Dermis blood vessel endothelial cell (primary cell): ENCODE results near the gene CEP20. TPM values are rescaled to one million over a fixed set of nuclear protein-coding genes. Genes with fewer than 3 reads are reported as not detected.
"Not testable (repeated sequence)": the region's sequence is repeated elsewhere in the genome, so short reads cannot be mapped to it uniquely, and the experiment has no call there.

ENCODE experiments used
- DNase-seq: peaks from one replicate; pipeline ENCODE4 v3.0.0; 2010
- total RNA-seq: library from RNA; depleted of rRNA; stranded (reverse); fragments of >200 nt; gene quantifications from 2 replicates; pipeline ENCODE4 v1.2.3, GENCODE V29; 2014

Gene CEP20, protein sequence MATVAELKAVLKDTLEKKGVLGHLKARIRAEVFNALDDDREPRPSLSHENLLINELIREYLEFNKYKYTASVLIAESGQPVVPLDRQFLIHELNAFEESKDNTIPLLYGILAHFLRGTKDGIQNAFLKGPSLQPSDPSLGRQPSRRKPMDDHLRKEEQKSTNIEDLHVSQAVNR
- 20.4 and 29.0 TPM in 2 replicates for total RNA-seq

DNA sequence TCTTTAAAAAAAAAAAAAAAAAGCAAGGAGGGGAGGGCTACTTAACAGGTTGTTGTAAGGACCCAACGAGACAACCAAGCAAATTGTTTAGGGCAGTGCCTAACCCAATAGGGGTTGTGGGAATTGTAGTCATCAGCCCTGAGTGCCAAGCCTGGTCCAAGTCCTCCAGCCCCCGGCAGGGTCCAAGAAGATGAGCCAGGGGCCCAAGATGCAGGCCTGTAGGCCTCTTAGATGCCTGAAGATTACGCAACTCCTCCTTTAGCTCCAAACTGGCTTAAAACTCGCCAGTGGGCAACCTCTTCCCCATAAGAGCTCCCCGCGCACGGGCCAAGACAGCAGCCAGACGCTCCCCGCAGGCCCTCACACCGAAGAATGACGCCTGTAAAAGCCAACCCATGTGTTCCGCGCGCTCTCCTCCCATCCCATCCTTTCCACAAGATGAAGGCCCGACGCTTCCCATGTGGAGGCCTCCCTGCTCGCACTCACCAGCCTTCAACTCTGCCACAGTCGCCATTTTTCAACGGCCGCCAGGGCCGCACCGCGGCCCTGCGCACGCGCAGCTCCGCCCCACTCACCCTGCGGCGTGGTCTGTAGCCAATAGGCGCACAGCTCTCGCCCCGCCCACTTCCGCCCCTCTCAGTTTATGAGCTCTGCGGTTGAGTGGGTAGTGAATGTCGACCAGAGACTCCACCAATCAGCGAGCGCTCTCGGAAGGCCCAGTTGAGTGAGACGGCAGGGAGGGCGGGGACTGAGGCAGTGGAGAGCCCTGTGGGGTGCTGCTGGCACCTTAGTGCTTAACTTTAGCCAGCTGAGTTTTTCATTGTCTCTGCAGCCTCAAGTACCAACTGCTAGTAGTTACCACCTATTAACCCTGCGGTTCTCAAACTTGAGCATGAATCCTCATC, at the start of gene CEP20:
Gene CEP20 (minus strand): TSS at position 532 of the 905 bp plus-strand sequence. CDS start 18 bp downstream, at position 514.
- DNase-seq = peak; percentile 99

DNA sequence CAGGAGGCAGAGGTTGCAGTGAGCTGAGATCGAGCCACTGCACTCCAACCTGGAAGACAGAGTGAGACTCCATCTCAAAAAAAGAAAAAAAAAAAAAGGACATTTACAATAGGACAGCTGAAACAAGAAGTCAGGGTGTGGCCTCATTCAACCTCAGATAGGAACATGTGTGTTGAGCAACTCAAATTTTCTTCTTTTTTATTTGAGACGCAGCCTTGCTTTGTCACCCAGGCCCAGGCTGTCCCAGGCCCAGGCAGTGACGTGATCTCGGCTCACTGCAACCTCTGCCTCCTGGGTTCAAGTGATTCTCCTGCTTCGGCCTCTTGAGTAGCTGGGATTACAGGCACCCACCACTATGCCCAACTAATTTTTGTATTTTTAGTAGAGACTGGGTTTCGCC, 48.4 kb upstream of the CEP20 start:
- DNase-seq = not testable (repeated sequence)

DNA sequence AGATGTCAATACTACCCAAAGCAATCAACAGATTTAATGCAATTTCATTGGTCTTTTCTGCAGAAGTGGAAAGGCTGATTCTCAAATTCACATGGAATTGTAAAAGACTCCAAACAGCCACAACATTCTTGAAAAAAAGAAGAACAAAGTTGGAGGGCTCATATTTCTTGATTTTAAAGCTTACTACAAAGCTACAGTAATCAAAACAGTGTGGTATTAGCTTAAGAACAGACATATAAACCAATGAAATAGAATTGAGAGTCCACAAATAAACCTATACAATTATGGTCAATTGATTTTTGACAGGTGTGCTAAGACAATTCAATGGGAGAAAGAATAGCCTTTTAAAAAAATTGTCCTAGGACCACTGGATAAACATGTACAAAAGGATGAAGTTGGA, 46.6 kb upstream of the CEP20 start:
- DNase-seq = no peak

DNA sequence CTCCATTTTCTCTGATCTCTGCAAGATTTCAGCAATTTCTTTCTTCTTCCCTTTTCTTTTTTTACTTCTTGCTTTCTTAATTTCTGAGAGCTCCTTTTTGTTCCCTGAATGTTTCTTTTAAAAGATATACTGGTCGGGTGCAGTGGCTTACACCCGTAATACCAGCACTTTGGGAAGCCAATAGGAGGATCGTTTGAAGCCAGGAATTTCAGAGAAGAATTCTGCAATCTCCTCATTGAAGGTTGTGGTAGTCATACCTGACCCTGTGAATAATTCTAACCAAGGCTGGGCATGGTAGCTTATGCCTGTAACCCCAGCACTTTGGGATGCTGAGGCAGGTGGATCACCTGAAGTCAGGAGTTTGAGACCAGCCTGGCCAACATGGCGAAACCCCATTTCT, 45.4 kb upstream of the CEP20 start:
- DNase-seq = no peak

DNA sequence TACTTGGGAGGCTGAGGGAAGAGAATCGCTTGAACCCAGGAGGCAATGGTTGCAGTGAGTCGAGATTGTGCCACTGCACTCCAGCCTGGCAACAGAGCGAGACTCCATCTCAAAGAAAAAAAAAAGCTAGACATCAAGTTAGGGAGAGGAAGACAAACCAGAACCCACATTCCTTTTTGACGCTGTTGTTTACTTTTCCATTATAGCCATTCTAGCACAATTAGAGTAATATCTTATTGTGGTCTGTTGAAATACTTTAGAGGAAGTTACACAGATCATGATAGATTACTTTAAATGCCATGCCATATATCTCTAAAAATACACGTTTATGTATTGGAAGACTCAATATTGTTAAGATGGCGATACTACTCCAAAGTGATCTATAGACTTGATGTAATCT, 44.5 kb upstream of the CEP20 start:
- no peak for DNase-seq

DNA sequence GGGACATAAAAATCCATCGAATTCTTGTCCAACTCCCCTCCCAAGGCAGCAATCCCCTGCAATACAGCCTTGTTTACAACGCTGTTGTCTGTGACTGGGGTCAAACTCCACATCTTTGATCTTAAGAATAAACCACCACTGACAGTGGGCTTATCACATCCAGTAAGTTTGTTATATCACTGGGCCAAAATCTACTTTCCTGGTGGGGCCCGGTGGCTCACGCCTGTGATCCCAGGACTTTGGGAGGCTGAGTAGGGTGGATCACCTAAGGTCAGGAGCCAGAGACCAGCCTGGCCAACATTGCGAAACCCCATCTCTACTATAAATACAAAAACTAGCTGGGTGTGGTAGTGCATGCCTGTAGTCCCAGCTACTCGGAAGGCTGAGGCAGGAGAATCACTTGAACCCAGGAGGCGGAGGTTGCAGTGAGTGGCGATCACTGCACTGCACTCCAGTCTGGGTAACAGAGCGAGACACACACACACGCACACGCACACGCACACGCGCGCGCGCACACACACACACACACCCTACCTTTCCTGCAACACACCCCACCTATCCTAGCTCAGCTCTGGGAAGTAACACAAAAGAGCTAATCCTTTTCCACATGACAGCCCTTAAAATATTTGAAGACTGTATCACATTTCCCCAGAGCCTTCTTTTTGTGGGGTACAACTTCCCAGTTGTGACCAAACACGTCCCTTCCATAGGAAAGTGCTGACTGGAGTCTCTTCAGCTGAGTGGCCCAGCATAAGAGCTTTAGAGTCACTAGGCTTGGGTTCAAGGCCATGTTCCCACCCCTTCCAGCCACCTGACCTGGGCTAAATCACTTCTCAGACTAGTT, 40.1 kb upstream of the CEP20 start:
- DNase-seq = no peak

DNA sequence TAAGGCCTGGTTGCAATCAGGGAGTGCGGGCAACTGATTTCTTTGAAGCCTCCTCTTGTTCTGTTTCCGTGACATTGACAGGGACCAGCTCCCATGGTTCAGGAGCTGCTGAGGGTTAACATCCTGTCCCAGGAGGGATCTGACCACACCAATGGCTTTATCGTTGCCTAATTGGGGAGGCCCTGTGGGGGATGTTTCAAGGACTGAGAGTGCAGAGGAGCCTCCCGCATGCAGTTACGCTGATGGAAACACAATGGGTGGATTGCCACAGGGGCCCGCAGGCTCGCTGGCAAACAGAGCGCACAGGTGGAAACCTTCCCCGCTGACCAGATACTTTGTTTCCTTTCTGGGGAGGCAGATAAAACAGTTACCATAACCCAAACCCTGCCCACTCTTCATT, 37.2 kb upstream of the CEP20 start:
- no peak for DNase-seq

DNA sequence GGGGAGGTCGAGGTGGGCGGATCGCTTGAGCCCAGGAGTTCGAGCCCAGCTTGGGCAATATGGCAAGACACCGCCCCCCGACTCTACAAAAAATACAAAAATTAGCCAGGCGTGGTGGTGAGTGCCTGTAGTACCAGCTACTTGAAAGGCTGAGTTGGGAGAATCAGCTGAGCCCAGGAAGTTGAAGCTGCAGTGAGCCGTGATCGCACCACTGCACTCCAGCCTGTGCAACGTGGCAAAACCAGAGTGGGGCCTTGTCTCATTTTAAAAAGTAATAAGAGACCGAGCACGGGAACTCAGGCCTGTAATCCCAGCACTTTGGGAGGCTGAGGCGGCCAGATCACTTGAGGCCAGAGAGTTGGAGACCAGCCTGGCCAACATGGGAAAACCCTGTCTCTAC, 36.6 kb upstream of the CEP20 start:
- no peak for DNase-seq

DNA sequence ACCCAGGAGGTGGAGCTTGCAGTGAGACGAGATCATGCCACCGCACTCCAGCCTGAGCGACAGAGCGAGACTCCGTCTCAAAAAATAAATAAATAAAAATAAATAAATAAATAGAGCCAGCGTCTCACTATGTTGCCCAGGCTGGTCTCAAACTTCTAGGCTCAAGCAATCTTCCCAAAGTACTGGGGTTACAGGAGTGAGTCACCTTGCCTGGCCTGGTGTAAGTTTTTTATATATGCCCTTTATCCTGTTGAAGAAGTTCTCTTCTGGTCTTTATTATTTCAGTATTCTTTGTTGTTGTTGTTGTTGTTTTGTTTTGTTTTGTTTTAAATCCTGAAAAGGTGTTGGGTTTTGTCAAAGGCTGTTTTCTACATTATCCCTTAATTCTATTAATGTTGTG, 30.9 kb upstream of the CEP20 start:
- DNase-seq = no peak

DNA sequence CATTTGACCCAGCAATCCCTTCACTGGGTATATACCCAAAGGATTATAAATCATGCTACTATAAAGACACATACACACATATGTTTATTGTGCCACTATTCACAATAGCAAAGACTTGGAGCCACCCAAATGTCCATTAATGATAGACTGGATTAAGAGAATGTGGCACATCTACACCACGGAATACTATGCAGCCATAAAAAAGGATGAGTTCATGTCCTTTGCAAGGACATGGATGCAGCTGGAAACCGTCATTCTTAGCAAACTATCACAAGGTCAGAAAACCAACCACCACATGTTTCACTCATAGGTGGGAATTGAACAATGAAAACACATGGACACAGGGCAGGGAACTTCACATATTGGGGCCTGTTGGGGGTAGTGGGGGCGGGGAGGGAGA, 29.9 kb upstream of the CEP20 start:
- not testable (repeated sequence) for DNase-seq

DNA sequence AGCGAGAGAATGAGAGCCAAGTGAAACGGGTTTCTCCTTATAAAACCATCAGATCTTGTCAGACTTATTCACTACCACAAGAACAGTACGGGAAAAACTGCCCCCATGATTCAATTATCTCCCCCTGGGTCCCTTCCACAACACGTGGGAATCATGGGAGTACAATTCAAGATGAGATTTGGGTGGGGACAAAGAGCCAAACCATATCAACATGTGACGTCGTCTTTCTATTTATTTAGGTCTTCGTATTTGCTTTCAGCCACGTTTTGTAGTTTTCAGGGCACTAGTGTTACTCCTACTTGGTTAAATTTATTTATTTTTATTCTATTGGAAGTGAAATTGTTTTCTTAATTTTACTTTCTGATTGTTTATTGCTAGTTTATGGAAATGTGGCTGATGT, 27.9 kb upstream of the CEP20 start:
- DNase-seq = no peak

DNA sequence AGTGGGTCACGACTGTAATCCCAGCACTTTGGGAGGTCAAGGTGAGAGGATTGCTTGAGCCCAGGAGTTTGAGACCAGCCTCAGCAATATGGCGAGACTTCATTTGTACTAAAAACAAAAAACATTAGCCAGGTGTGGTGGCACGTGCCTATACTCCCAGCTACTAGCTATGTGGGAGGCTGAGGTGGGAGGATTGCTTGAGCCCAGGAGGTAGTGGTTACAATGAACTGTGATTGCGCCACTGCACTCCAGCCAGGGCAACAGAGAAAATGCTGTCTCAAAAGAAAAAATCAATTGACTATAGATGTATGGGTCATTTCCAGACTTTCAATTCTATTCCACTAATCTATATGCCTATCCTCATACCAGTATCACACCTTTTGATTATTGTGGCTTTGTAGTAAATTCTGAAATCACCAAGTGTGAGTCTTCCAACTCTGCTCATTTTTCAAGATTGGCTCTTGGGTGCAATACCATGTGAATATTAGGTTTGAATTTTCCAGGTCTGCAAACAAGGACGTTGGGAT, 27.2 kb upstream of the CEP20 start:
- DNase-seq = no peak

DNA sequence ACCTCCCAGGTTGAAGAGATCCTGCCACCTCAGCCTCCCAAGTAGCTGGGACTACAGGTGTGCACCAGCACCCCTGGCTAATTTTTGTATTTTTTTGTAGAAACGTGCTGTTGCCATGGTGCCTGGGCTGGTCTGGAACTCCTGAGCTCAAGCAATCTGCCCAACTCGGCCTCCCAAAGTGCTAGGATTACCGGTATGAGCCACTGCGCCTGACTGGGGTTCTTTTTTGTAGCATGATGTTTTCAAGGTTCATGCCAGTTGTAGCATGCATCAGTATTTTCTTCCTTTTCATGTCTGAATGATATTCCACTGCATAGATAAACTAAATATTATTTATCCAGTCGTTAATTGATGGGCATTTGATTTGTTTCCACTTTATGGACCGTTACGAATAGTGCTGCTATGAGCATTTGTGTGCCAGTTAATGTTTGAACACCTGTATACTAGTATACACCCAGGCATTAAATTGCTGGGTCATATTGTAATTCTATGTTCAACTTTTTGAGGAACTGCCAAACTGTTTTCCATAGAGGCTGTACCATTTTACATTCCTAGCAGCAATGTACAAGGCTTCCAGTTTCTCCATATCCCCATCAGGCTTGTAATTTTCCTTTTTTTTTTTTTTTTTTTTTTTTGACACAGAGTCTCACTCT, 24.8 kb upstream of the CEP20 start:
- no peak for DNase-seq

DNA sequence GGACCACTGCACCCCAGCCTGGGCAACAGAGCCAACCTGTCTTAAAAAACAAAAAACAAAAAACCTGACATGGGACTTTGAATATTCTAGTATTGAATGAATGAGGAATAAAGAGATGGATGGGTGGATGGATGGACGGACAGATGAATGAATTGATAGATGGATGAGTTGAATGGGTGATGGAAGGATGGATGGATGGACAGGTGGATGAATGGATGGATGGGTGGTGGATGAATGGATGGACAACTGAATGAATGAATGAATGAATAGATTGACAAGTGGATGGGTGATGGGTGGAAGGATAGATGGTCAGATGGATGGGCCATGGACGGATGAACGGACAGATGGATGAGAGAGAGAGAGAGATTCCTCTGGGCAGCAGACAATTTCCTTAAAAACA, 22.8 kb upstream of the CEP20 start:
- no peak for DNase-seq

DNA sequence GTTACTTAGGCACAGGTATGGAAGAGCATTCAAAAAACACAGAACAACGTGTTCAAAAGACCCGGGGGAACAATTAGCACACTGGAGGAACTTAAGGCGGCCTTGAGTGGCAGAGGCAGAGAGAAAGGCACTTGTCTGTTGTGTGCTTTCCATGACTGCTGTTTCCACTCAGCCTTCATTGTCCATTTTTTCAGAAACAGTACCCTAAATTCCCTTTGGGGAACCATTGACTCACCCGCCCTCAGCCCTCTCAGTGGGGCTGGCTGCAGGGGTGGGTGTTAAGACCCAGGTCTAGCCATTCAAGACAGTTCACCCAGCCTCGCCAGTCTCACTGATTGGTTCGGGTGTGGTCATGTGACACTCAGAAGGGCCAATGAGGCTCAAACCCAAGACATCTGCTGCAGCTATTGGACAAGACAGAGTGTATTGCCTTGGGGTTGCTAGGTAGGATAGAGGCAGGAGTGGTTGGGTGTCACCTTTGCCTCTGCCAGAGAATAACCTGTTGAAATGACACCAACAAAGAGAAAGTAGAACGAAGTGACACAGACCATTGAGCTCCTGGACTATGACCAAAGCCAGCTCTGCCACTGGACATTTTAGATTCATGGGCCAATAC, 19.6 kb upstream of the CEP20 start:
- DNase-seq = peak; percentile 54

DNA sequence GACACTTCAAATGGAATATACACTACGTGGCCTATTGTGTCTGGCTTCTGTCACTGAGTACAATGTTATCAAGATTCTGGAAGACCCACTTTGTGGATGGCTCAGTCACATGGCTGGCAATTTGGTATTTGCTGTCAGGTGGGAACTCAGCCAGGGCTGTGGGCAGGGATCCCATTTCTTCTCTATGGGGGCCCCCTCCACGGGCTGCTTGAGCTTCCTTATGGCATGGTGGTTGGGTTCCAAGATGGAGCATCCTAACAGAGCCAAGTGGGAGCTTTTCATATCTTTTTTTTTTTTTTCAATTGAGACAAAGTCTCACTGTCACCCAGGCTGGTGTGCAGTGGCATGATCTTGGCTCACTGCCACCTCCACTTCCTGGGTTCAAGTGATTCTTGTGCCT, 18.0 kb upstream of the CEP20 start:
- no peak for DNase-seq

DNA sequence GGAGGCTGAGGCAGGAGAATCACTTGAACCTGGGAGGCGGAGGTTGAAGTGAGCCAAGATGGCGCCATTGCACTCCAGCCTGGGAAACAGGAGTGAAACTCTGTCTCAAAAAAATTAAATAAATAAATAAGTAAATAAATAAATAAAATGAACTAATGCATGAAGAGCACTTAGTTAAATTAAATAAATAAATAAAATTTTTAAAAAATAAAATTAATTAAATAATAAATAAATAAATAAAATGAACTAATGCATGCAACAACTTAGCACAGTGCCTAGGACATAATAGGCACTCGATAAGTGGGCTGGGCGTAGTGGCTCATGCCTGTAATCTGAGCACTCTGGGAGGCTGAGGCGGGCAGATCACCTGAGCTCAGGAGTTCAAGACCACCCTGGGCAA, 15.6 kb upstream of the CEP20 start:
- no peak for DNase-seq

DNA sequence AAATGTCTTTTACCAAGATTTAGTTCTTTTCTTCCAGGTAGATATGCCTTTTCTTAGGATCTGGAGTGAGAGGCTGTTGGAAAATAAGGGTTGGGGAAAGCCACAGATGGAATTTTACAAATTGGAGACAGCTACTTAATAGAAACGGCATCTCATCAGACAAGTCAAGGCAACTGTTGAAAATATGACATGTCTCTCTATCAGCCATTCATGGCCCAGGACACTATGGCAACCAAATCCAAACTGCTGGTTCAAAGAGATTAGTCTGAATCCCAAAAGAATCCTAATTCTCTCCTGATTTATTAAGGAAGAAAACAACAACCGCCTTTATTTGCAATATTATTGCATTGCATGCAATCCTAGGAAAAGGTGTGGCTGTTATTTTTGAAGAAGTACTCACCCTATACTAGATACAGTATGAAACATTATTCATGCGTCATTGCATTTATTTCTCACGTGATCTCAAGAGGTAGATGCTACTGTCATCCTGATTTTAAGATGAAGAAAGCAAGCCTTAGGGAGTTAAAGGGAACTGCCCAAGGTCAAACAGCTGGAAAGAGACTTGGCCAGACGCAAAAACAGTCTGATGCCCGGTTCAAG, 12.6 kb upstream of the CEP20 start:
- no peak for DNase-seq

DNA sequence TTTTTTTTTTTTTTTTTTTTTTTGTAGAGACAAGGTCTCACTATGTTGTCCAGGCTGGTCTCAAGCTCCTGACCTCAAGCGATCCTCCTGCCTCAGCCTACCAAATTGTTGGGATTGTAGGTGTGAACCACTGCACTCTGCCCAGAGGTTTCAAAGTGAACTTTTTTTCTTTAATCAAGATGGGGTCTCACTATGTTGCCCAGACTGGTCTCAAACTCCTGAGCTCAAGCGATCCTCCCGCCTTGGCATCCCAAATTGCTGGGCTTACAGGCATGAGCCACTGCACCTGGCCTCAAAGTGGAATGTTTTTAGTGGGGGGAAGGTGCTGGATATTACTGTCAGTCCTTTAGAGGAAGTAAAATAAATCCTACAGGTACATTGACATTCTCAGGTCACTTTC, 12.0 kb upstream of the CEP20 start:
- no peak for DNase-seq

DNA sequence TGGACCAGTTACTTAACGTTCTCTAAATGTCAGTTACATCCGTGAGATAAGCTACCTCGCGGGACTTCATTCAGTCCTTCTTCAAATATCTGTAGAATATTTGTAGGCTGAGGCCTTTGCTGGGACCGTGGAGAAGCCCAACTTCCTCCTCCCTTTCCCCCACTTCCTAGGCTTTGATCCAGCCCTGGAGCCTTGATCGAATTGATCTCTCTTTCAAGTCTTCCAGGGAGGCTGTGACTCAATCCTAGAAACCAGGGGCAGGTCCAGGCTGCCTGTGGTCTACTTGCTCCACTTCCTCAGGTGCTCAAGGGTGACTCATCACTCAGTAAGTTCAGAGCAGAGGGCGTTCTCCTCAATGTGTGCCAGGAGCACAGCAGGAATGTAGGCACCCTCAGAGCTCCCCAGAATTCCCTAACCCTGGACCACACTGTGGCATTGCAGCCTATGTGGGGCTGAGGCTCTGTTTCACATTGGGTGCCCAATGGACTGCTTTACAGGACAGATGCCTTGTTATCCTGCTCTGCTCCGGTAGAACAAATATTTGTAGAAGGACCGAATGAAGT, 11.2 kb upstream of the CEP20 start:
- peak; percentile 41 for DNase-seq

DNA sequence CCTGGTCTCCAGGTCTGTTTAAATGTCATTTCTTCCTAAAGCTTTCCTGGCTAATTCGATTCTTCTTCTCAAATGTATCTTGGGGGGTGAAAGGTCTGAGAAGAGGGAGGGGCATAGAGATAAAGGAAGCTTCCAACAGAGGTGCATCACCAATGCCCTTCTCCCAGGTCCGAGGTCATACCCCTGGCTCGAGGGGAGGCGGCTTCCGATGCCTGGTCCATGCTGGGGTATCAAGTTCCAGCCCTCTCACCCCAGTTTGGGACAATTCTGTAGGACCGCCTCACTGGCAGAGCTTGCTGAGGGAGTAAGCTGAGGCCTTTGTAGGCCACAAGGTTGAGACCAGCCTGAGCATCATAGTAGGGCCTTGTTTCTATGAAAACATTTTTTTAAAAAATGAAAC, 10.3 kb upstream of the CEP20 start:
- no peak for DNase-seq
